GM12875 (cell line): ENCODE data around the gene SURF4.
A peak's percentile ranks its signal among the peaks of the same experiment; 100 is the strongest.

ENCODE experiments used
- H3K4me3 ChIP-seq: one replicate; pipeline ENCODE4 v1.5.1; 2011; ENCODE audit warnings: low read depth, low read length, control low read depth
- TF ChIP-seq, protein P1 (sequence below): IDR thresholded peaks from 2 replicates; pipeline ENCODE4 v1.5.1; 2011; ENCODE audit warnings: low read depth, mild to moderate bottlenecking, control low read depth, inconsistent platforms, low read length, moderate library complexity, borderline replicate concordance; ENCODE audit not compliant: insufficient read depth

The SURF4 gene

DNA sequence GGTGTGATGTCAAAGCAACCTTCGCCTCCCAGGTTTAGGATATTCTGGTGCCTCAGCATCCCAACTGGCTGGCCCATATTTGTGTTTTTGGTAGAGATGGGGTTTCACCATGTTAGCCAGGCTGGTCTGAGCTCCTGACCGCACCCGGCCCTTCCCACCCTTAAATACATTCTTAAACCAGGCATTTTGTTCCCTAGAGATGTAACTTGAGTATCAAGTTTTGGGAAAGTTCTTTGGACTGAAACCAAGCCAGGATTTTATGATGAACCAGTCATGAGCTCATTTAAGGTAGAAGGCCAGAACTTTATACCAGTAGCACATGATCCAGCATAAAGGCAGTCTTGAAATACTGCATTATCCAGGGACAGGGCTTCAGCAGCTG, 24.3 kb downstream of the SURF4 start:
- no peak overlapping the region for H3K4me3 ChIP-seq
- TF ChIP-seq, protein P1, sequence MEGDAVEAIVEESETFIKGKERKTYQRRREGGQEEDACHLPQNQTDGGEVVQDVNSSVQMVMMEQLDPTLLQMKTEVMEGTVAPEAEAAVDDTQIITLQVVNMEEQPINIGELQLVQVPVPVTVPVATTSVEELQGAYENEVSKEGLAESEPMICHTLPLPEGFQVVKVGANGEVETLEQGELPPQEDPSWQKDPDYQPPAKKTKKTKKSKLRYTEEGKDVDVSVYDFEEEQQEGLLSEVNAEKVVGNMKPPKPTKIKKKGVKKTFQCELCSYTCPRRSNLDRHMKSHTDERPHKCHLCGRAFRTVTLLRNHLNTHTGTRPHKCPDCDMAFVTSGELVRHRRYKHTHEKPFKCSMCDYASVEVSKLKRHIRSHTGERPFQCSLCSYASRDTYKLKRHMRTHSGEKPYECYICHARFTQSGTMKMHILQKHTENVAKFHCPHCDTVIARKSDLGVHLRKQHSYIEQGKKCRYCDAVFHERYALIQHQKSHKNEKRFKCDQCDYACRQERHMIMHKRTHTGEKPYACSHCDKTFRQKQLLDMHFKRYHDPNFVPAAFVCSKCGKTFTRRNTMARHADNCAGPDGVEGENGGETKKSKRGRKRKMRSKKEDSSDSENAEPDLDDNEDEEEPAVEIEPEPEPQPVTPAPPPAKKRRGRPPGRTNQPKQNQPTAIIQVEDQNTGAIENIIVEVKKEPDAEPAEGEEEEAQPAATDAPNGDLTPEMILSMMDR: no peak

DNA sequence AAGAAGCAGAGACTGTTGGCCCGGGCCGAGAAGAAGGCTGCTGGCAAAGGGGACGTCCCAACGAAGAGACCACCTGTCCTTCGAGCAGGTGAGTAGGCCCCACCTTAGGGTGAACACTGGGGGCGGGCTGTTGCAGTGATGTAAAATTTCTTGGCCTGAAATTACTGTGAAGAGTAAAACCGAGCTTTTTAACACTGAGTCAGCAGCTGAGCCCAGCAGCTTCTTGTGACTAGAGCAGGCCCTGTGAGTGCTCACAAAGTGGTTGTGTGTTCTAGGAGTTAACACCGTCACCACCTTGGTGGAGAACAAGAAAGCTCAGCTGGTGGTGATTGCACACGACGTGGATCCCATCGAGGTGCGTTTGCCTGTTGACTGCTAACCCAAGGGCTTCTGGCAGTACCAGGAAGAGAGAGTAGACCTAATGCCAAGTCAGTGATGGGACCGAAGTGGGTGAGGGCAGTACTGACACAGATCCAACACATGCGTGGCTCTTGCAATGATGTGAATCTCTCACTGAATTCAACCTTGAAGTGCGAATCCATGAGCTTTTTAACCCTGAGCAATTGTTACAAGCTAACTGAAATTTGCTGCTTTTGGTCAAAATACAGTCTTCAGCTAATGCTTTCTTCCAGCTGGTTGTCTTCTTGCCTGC, 25.8 kb downstream of the SURF4 start:
- H3K4me3 ChIP-seq: no peak overlapping the region
- TF ChIP-seq, protein P1: no peak

DNA sequence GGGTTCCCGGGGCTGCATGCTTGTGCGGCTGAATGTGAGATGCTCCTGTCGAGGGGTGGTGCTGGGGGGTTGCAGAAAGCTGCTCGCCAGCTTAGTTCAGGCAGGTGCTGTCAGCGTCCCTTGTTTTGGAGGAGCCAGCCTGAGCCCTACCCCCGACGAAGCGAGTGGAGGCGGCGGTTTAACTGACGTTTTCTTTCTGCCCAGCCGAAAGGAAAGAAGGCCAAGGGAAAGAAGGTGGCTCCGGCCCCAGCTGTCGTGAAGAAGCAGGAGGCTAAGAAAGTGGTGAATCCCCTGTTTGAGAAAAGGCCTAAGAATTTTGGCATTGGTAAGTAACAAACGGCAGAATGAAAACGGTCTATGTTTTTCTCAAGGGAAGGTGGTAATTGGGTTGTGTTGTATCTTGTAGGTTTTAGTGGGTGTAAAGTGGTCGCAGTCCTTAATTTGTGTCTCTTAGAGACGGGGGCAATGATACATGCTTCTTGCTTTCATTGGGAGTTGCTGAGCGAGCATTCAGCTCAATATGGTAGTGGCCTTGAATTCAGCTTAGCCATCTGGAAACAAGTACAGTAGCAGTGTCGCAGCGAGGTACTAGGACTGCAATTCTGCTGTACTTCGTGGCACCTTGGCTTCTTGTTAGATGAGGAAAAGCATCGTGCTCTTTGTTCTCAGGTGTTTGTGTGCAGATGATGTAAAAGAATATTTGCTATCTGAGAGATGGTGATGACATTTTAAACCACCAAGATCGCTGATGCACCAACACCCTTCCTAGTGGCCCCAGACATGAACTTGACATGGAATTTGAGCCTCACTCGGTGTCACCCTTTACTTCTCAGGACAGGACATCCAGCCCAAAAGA, 26.9 kb downstream of the SURF4 start:
- TF ChIP-seq, protein P1: no peak
- peak overlapping the region; percentile 96 for H3K4me3 ChIP-seq

GRCh38 chr9:133347985-133348717, 27.7 kb downstream of the SURF4 start, which contains the start of the genes MED22 and RPL7A:
MED22 (minus strand) TSS chr9:133348131; CDS start chr9:133346662, 1,469 bp downstream.
RPL7A (plus strand) TSS chr9:133348218; CDS start chr9:133348244, 26 bp downstream.
- TF ChIP-seq, protein P1: no peak
- H3K4me3 ChIP-seq: peak within 1 kb of the TSS; percentile 96

- H3K4me3 ChIP-seq: peak overlapping the region; percentile 96
- TF ChIP-seq, protein P1: no peak
Measured at GRCh38 chr9:133347515-133347984, 28.3 kb downstream of the SURF4 start.

GRCh38 chr9:133346021-133346785, 29.7 kb downstream of the SURF4 start:
- H3K4me3 ChIP-seq: peak overlapping the region; percentile 96
- TF ChIP-seq, protein P1: no peak
